Effector memory CD4-positive, alpha-beta T cell (primary cell): ENCODE measurements around the gene ABCA13.

Source experiments
- DNase-seq, 3 donors: peaks; one replicate each; pipeline ENCODE4 v3.0.0-alpha.2; 2020
- H3K27ac ChIP-seq: 2 replicates; pipeline ENCODE4 v1.7.0; 2013; ENCODE audit warnings: mild to moderate bottlenecking, low read length, moderate library complexity; ENCODE audit not compliant: insufficient read depth, poor library complexity, severe bottlenecking
- H3K27me3 ChIP-seq: replicated peaks from 2 replicates; pipeline ENCODE4 v1.7.0; 2013; ENCODE audit warnings: mild to moderate bottlenecking, low read length; ENCODE audit not compliant: insufficient read depth, control insufficient read depth, poor library complexity, severe bottlenecking
- H3K36me3 ChIP-seq: 2 replicates; pipeline ENCODE4 v1.7.0; 2013; ENCODE audit warnings: mild to moderate bottlenecking, low read length, moderate library complexity; ENCODE audit not compliant: control insufficient read depth, insufficient read depth
- H3K4me1 ChIP-seq: 2 replicates; pipeline ENCODE4 v1.7.0; 2013; ENCODE audit warnings: low read length, mild to moderate bottlenecking; ENCODE audit not compliant: control insufficient read depth, insufficient read depth, poor library complexity, severe bottlenecking
- H3K4me3 ChIP-seq: 2 replicates; pipeline ENCODE4 v1.7.0; 2013; ENCODE audit warnings: low read length, low read depth, mild to moderate bottlenecking; ENCODE audit not compliant: insufficient read depth, poor library complexity, severe bottlenecking
- H3K9me3 ChIP-seq: 2 replicates; pipeline ENCODE4 v1.7.0; 2013; ENCODE audit warnings: mild to moderate bottlenecking, low read length, moderate library complexity; ENCODE audit not compliant: control insufficient read depth

Gene ABCA13

DNA sequence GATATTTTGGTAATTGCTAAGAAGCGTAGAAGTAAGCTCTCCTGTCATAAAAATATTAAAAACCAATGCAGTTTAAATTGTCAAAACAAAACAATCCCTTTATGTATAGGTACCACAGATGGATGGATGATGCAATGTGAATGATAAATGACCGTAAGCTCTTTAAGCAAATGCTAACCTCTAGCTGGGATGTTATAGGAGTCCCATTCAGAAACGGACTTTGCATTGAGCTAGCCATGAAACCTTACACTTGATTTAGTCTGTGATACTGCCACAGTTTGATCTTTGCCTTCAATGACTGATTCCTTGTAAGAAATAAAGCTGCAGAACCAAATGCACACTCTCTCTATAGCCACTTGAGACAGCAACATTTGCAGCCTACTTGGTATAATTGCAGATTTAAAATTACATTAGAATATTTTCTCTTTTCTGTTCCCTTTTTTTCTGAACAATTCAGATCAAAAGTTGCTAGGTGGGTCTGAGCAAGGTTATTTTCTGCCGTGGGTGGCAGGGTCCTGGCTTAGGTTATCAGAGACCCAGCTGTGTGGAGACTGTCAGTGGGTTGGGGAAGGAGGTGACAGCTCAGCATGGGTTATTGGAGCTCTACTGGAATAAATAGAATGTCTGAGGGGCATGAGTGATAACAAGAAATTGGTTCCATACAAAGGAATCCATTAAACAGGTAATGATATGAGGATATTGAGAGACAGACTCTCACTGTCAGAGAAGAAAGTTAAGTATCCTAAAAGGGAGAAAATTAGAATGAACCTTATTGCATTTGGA is 494.3 kb downstream of the ABCA13 start:
- H3K27ac ChIP-seq = no peak overlapping the region

DNA sequence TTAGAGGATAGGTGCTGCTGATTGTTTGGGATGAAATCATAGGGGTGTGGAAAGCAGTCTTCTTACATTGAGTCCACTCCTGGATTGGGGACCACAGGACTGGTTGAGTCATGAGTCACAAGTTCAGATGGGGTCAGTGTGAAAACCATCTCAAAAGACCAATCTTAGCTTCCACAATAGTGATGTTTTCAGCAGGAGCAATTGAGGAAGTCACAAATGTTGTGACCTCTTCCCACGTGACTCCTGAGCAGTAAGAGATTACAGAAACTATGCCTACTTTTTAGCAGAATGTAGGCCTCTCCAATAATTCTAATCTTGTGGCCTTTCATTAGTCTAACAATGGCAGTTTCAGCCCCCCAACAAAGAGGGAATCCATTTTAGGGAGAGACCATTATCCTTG is 496.1 kb downstream of the ABCA13 start:
- Histone ChIP-seq H3K4me3 (no peak overlapping the region), H3K27ac (no peak overlapping the region), H3K9me3 (no peaks in the 10 kb centered on the region), H3K36me3 (no peaks in the 10 kb centered on the region), H3K27me3 (no peaks in the 10 kb centered on the region), H3K4me1 (no peaks in the 10 kb centered on the region)
- DNase-seq = no peak

More for the DNA sequence above, 494.3 kb downstream of the ABCA13 start:
- Histone ChIP-seq H3K27me3 (no peaks in the 10 kb centered on the region), H3K9me3 (no peaks in the 10 kb centered on the region), H3K4me3 (no peak overlapping the region), H3K36me3 (no peaks in the 10 kb centered on the region), H3K4me1 (no peaks in the 10 kb centered on the region)
- DNase-seq = no peak

DNA sequence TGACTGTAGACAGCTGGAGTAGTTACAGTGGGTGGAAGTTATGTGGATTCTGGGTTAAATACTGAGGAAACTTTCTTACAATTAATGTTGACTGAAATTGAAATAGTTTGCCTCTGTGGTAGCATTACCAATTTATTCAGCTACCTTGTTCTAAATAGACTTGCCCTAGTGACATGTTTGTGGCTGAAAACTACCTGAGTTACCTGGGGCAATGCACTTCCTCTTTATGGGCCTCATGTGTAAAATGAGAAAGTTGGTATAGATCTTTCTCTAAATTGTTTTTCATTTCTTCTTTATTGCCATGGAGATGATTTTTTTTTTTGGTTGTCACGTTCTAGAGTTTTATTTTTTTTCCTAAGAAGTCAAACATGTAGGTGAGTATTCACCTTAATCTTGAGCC is 500.4 kb downstream of the ABCA13 start:
- Histone ChIP-seq H3K27ac (no peak overlapping the region), H3K4me3 (no peak overlapping the region), H3K4me1 (no peaks in the 10 kb centered on the region), H3K27me3 (no peaks in the 10 kb centered on the region), H3K36me3 (no peaks in the 10 kb centered on the region), H3K9me3 (no peaks in the 10 kb centered on the region)
- no peak for DNase-seq

DNA sequence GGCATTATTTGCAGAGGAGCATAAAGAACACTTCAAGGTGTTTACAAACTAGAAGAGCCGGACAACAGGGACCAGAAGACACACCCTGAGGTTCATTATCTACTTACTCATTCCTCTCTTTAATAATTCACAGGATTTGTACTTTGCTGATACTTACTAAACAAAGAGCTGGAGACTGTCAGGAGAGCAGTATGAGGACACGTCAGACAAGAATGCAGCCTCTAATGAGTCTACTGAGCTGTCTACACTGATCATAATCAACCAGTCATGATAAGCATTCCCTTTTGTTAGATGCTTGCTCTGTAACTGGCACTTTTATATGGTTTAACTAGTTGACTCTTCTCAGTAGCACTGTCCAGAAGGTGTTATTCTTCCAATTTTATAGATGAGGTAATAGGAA is 509.7 kb downstream of the ABCA13 start:
- Histone ChIP-seq H3K4me1 (no peaks in the 10 kb centered on the region), H3K36me3 (no peaks in the 10 kb centered on the region), H3K9me3 (no peaks in the 10 kb centered on the region), H3K27ac (no peak overlapping the region), H3K4me3 (no peak overlapping the region), H3K27me3 (no peaks in the 10 kb centered on the region)
- DNase-seq = no peak

DNA sequence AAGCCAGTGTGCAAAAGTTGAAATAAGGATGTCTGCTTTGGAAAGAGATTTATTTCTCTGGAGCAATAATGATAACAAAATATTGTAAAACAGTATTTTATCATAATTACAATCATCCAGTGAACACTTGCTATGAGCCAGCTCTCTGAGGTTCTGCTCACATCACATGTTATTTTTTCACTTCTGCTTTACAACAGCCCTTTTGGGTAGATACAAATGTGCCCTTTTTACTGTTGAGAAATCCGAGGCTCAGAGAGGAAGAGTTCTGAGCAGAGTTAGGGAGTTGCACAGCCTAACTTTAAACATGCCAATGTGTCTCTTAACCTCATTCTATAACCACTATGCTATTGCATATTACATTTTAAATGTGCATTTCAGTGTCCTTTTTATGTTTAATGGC is 520.5 kb downstream of the ABCA13 start:
- no peak overlapping the region for H3K27ac ChIP-seq
- no peaks in the 10 kb centered on the region for H3K36me3 ChIP-seq
- no peaks in the 10 kb centered on the region for H3K4me1 ChIP-seq
- H3K27me3 ChIP-seq = no peaks in the 10 kb centered on the region
- H3K9me3 ChIP-seq = no peaks in the 10 kb centered on the region
- no peak overlapping the region for H3K4me3 ChIP-seq
- no peak for DNase-seq
